ENCODE results near the gene NFATC1. TPM values are rescaled to one million over a fixed set of nuclear protein-coding genes. Genes with fewer than 3 reads are reported as not detected.

The NFATC1 gene
- polyA plus RNA-seq, 1 donor from 2014 or later: 0.37 TPM

- Histone ChIP-seq H3K9ac (ENCODE audit: low read length) (no peak overlapping the region), H3F3A (ENCODE audit: insufficient read depth, low read length, poor library complexity, severe bottlenecking) (no peaks in the 10 kb centered on the region), H3K79me2 (replicated peaks; ENCODE audit: insufficient read depth, low read length) (no peaks in the 10 kb centered on the region), H3K4me2 (ENCODE audit: low read length) (no peak overlapping the region), H3K9me3 (ENCODE audit: low read length) (no peaks in the 10 kb centered on the region), H3K9me2 (ENCODE audit: insufficient read depth, low read length) (no peaks in the 10 kb centered on the region), H3K4me3 (ENCODE audit: low read length) (no peak overlapping the region), H3K27me3 (ENCODE audit: insufficient read depth, low read depth, low read length) (no peaks in the 10 kb centered on the region), H2AFZ (ENCODE audit: low read depth, low read length) (no peak overlapping the region), H3K36me3 (ENCODE audit: insufficient read depth, low read length) (no peaks in the 10 kb centered on the region), H3K27ac (ENCODE audit: low read length) (no peak overlapping the region), H4K20me1 (ENCODE audit: insufficient read depth) (no peaks in the 10 kb centered on the region)
- no peak for TF ChIP-seq SMC3 (conservative IDR thresholded peaks at IDR 0.05; ENCODE audit: poor library complexity)
- no peak for TF ChIP-seq EP300 (conservative IDR thresholded peaks at IDR 0.05; ENCODE audit: poor library complexity, severe bottlenecking)
- no peak for TF ChIP-seq EZH2 (IDR thresholded peaks at IDR 0.05; ENCODE audit: borderline replicate concordance, insufficient read depth, low read length, poor library complexity, severe bottlenecking)
- TF ChIP-seq POLR2AphosphoS5 (IDR thresholded peaks at IDR 0.05): no peak
- TF ChIP-seq, protein P1, sequence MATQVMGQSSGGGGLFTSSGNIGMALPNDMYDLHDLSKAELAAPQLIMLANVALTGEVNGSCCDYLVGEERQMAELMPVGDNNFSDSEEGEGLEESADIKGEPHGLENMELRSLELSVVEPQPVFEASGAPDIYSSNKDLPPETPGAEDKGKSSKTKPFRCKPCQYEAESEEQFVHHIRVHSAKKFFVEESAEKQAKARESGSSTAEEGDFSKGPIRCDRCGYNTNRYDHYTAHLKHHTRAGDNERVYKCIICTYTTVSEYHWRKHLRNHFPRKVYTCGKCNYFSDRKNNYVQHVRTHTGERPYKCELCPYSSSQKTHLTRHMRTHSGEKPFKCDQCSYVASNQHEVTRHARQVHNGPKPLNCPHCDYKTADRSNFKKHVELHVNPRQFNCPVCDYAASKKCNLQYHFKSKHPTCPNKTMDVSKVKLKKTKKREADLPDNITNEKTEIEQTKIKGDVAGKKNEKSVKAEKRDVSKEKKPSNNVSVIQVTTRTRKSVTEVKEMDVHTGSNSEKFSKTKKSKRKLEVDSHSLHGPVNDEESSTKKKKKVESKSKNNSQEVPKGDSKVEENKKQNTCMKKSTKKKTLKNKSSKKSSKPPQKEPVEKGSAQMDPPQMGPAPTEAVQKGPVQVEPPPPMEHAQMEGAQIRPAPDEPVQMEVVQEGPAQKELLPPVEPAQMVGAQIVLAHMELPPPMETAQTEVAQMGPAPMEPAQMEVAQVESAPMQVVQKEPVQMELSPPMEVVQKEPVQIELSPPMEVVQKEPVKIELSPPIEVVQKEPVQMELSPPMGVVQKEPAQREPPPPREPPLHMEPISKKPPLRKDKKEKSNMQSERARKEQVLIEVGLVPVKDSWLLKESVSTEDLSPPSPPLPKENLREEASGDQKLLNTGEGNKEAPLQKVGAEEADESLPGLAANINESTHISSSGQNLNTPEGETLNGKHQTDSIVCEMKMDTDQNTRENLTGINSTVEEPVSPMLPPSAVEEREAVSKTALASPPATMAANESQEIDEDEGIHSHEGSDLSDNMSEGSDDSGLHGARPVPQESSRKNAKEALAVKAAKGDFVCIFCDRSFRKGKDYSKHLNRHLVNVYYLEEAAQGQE (IDR thresholded peaks at IDR 0.05; ENCODE audit: borderline replicate concordance): no peak
- TF ChIP-seq RAD21 (conservative IDR thresholded peaks at IDR 0.05): no peak
- TF ChIP-seq, protein P2, sequence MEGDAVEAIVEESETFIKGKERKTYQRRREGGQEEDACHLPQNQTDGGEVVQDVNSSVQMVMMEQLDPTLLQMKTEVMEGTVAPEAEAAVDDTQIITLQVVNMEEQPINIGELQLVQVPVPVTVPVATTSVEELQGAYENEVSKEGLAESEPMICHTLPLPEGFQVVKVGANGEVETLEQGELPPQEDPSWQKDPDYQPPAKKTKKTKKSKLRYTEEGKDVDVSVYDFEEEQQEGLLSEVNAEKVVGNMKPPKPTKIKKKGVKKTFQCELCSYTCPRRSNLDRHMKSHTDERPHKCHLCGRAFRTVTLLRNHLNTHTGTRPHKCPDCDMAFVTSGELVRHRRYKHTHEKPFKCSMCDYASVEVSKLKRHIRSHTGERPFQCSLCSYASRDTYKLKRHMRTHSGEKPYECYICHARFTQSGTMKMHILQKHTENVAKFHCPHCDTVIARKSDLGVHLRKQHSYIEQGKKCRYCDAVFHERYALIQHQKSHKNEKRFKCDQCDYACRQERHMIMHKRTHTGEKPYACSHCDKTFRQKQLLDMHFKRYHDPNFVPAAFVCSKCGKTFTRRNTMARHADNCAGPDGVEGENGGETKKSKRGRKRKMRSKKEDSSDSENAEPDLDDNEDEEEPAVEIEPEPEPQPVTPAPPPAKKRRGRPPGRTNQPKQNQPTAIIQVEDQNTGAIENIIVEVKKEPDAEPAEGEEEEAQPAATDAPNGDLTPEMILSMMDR (IDR thresholded peaks at IDR 0.05; ENCODE audit: poor library complexity, severe bottlenecking): no peak
- TF ChIP-seq MXI1 (conservative IDR thresholded peaks at IDR 0.05; ENCODE audit: poor library complexity, severe bottlenecking): no peak
Observed at GRCh38 chr18:79503406-79503805, 107.7 kb downstream of the NFATC1 start.

GRCh38 chr18:79504034-79504433 is 108.3 kb downstream of the NFATC1 start:
- Histone ChIP-seq H3K9me3 (ENCODE audit: low read length) (no peaks in the 10 kb centered on the region), H3K4me2 (ENCODE audit: low read length) (no peak overlapping the region)

More at GRCh38 chr18:79504034-79504433, 108.3 kb downstream of the NFATC1 start:
- Histone ChIP-seq H3F3A (ENCODE audit: insufficient read depth, low read length, poor library complexity, severe bottlenecking) (no peaks in the 10 kb centered on the region), H3K79me2 (replicated peaks; ENCODE audit: insufficient read depth, low read length) (no peaks in the 10 kb centered on the region), H3K27ac (ENCODE audit: low read length) (no peak overlapping the region), H4K20me1 (ENCODE audit: insufficient read depth) (no peaks in the 10 kb centered on the region), H3K9ac (ENCODE audit: low read length) (no peak overlapping the region), H3K36me3 (ENCODE audit: insufficient read depth, low read length) (no peaks in the 10 kb centered on the region), H3K27me3 (ENCODE audit: insufficient read depth, low read depth, low read length) (no peaks in the 10 kb centered on the region), H3K4me3 (ENCODE audit: low read length) (no peak overlapping the region), H3K9me2 (ENCODE audit: insufficient read depth, low read length) (no peaks in the 10 kb centered on the region), H2AFZ (ENCODE audit: low read depth, low read length) (no peak overlapping the region)
- TF ChIP-seq, protein P1 (IDR thresholded peaks at IDR 0.05; ENCODE audit: borderline replicate concordance): no peak
- TF ChIP-seq MXI1 (conservative IDR thresholded peaks at IDR 0.05; ENCODE audit: poor library complexity, severe bottlenecking) (no peak), SMC3 (conservative IDR thresholded peaks at IDR 0.05; ENCODE audit: poor library complexity) (no peak), RAD21 (conservative IDR thresholded peaks at IDR 0.05) (no peak), EP300 (conservative IDR thresholded peaks at IDR 0.05; ENCODE audit: poor library complexity, severe bottlenecking) (no peak), TAF1 (IDR thresholded peaks at IDR 0.05; ENCODE audit: low read depth) (no peak), POLR2AphosphoS5 (IDR thresholded peaks at IDR 0.05) (no peak), EZH2 (IDR thresholded peaks at IDR 0.05; ENCODE audit: borderline replicate concordance, insufficient read depth, low read length, poor library complexity, severe bottlenecking) (no peak)
- TF ChIP-seq, protein P2 (IDR thresholded peaks at IDR 0.05; ENCODE audit: poor library complexity, severe bottlenecking): no peak
